C4-2B (cell line): ENCODE results near the gene GALT.

Source experiments
- CTCF ChIP-seq: fragments of 450-650 bp; conservative IDR thresholded peaks from 2 replicates; pipeline ENCODE4 v1.5.1; 2017; ENCODE audit warnings: mild to moderate bottlenecking
- ZFX ChIP-seq: fragments of 450-650 bp; IDR thresholded peaks from 2 replicates; pipeline ENCODE4 v1.6.1; 2017

DNA sequence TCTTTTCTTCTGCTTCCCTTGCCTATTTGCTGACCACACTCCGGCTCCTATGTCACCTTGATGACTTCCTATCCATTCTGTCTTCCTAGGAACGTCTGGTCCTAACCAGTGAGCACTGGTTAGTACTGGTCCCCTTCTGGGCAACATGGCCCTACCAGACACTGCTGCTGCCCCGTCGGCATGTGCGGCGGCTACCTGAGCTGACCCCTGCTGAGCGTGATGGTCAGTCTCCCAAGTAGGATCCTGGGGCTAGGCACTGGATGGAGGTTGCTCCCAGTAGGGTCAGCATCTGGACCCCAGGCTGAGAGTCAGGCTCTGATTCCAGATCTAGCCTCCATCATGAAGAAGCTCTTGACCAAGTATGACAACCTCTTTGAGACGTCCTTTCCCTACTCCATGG is 2.2 kb downstream of the GALT start:
- TF ChIP-seq CTCF: no peak
- no peak for TF ChIP-seq ZFX
